HepG2 (cell line): ENCODE results near the gene CFAP46. TPM values are rescaled to one million over a fixed set of nuclear protein-coding genes. Genes with fewer than 3 reads are reported as not detected.

Experiments used
- ATAC-seq: fragments of 200-7000 bp; cut with Tn5 transposase; 3 replicates; pipeline ENCODE4 v1.9.1; 2020; ENCODE audit warnings: mild to moderate bottlenecking, moderate library complexity
- BruUV-seq: library from RNA; stranded (reverse); fragments of 400-500 nt; replicated peaks from 2 replicates; lab custom pipeline; 2021; lab: Mats Ljungman, UMichigan
- CTCF ChIA-PET: fragments of 300-600 bp; formaldehyde crosslinking; extraction: SDS; loops from one replicate; lab custom pipeline; 2021; ENCODE audit warnings: low total read pairs, inconsistent platforms, low intra/inter-chr PET ratio; lab: Yijun Ruan, JAX
- POLR2A ChIA-PET: fragments of 350-600 bp; sonication (Branson Sonifier 250); formaldehyde crosslinking; loops from one replicate; lab custom pipeline; 2020; ENCODE audit warnings: antibody characterized with exemption, inconsistent platforms; lab: Yijun Ruan, JAX
- DNase-seq: peaks from one replicate; pipeline ENCODE4 v3.0.0-alpha.2; 2015; ENCODE audit warnings: low spot score
- FAIRE-seq: peaks from 3 replicates; lab custom pipeline; 2011; peaks lifted over from hg19 to GRCh38; lab: Jason Lieb, UNC
- H2AFZ ChIP-seq: one replicate; pipeline ENCODE4 v1.6.1; 2011; ENCODE audit warnings: low read length, inconsistent platforms
- H3K27ac ChIP-seq: fragments of 300-600 bp; 3 replicates; pipeline ENCODE4 v1.8.0; 2011; ENCODE audit warnings: mixed run types, mild to moderate bottlenecking, mixed read lengths, low read length, inconsistent platforms; ENCODE audit not compliant: insufficient read depth; ENCODE audit errors: extremely low read length
- H3K27me3 ChIP-seq, 2 experiments: fragments of 200-600 bp in 1 of 2; 2 replicates in 1 of 2; 3 replicates in 1 of 2; pipeline versions ENCODE4 v1.6.0 to v1.8.0; 2011; ENCODE audit warnings: low read length in 2 of 2, mild to moderate bottlenecking in 2 of 2, moderate library complexity in 2 of 2, inconsistent platforms in 1 of 2; ENCODE audit not compliant: insufficient read depth in 2 of 2, control insufficient read depth in 1 of 2
- H3K36me3 ChIP-seq, 2 experiments: fragments of 200-600 bp in 1 of 2; replicated peaks in 1 of 2; 2 replicates in 1 of 2; 3 replicates in 1 of 2; pipeline versions ENCODE4 v1.5.1 to v1.8.0; 2011; ENCODE audit warnings: low read length in 2 of 2, inconsistent platforms in 1 of 2; ENCODE audit not compliant: insufficient read depth in 2 of 2, control insufficient read depth in 1 of 2
- H3K4me1 ChIP-seq: 2 replicates; pipeline ENCODE4 v1.5.1; 2012; ENCODE audit warnings: low read length, inconsistent platforms; ENCODE audit not compliant: insufficient read depth
- H3K4me2 ChIP-seq: 2 replicates; pipeline ENCODE4 v1.6.0; 2011; ENCODE audit warnings: low read depth, low read length, inconsistent platforms
- H3K4me3 ChIP-seq, 3 experiments: fragments of 200-600 bp in 1 of 3; sonication (generic), shearing (Covaris generic) in 1 of 3; replicated peaks in 1 of 3; 2 replicates each; pipeline ENCODE4 v1.5.1; 2011 to 2016; ENCODE audit warnings: low read length in 3 of 3, inconsistent platforms in 2 of 3, low read depth in 2 of 3, mild to moderate bottlenecking in 2 of 3, control low read depth in 1 of 3, mixed read lengths in 1 of 3; ENCODE audit not compliant: insufficient read depth in 1 of 3
- H3K79me2 ChIP-seq: one replicate; pipeline ENCODE4 v1.6.1; 2011; ENCODE audit warnings: low read length, inconsistent platforms; ENCODE audit not compliant: insufficient read depth
- H3K9ac ChIP-seq: 2 replicates; pipeline ENCODE4 v1.6.0; 2011; ENCODE audit warnings: mild to moderate bottlenecking, low read depth, low read length, inconsistent platforms; ENCODE audit not compliant: insufficient read depth
- H3K9me3 ChIP-seq: 2 replicates; pipeline ENCODE4 v1.5.1; 2012; ENCODE audit warnings: mild to moderate bottlenecking, low read length
- H4K20me1 ChIP-seq: 2 replicates; pipeline ENCODE4 v1.6.0; 2011; ENCODE audit warnings: inconsistent platforms, mild to moderate bottlenecking, low read length, moderate library complexity; ENCODE audit not compliant: insufficient read depth
- AGO1 ChIP-seq: fragments of 200-400 bp; formaldehyde crosslinking; IDR thresholded peaks from 2 replicates; pipeline ENCODE4 v1.6.1; 2017; ENCODE audit warnings: mild to moderate bottlenecking, low read depth, low read length, moderate library complexity; ENCODE audit not compliant: poor library complexity, severe bottlenecking
- ELF1 ChIP-seq: sonication (generic); formaldehyde crosslinking; IDR thresholded peaks from 2 replicates; pipeline ENCODE4 v1.4.0; 2020; ENCODE audit warnings: missing genetic modification reagents
- GZF1 ChIP-seq: sonication (generic); formaldehyde crosslinking; IDR thresholded peaks from 2 replicates; pipeline ENCODE4 v1.5.1; 2020; ENCODE audit warnings: mild to moderate bottlenecking, missing genetic modification reagents
- LBX2 ChIP-seq: sonication (generic); formaldehyde crosslinking; IDR thresholded peaks from 2 replicates; pipeline ENCODE4 v1.5.0; 2020; ENCODE audit warnings: missing genetic modification reagents, mild to moderate bottlenecking, borderline replicate concordance
- PCBP1 ChIP-seq: fragments of 200-400 bp; formaldehyde crosslinking; IDR thresholded peaks from 2 replicates; pipeline ENCODE4 v1.6.1; 2017; ENCODE audit warnings: mild to moderate bottlenecking, low read depth, low read length, borderline replicate concordance
- ZBTB49 ChIP-seq: sonication (generic); formaldehyde crosslinking; IDR thresholded peaks from 2 replicates; pipeline ENCODE4 v1.4.0; 2020; ENCODE audit warnings: missing genetic modification reagents, borderline replicate concordance
- ZFP90 ChIP-seq: sonication (generic); formaldehyde crosslinking; IDR thresholded peaks from 2 replicates; pipeline ENCODE4 v1.8.0; 2022; ENCODE audit warnings: missing genetic modification reagents, mild to moderate bottlenecking, inconsistent platforms, borderline replicate concordance
- ZIK1 ChIP-seq: sonication (generic); formaldehyde crosslinking; IDR thresholded peaks from 2 replicates; pipeline ENCODE4 v1.5.0; 2020; ENCODE audit warnings: mild to moderate bottlenecking, low read depth, missing genetic modification reagents, borderline replicate concordance
- ZNF207 ChIP-seq: fragments of 450-650 bp; IDR thresholded peaks from 2 replicates; pipeline ENCODE4 v1.6.1; 2016; ENCODE audit warnings: antibody characterized with exemption, borderline replicate concordance
- ZNF350 ChIP-seq: sonication (generic); formaldehyde crosslinking; IDR thresholded peaks from 2 replicates; pipeline ENCODE4 v1.4.0; 2020; ENCODE audit warnings: mild to moderate bottlenecking, low read depth, missing genetic modification reagents, borderline replicate concordance
- ZNF460 ChIP-seq: sonication (generic); formaldehyde crosslinking; IDR thresholded peaks from 2 replicates; pipeline ENCODE4 v1.5.1; 2020; ENCODE audit warnings: missing genetic modification reagents, mild to moderate bottlenecking, borderline replicate concordance
- ZNF639 ChIP-seq: conservative IDR thresholded peaks from 2 replicates; pipeline ENCODE4 v1.6.1; 2018; ENCODE audit warnings: missing genetic modification reagents
- ZNF766 ChIP-seq: sonication (generic); formaldehyde crosslinking; IDR thresholded peaks from 2 replicates; pipeline ENCODE4 v1.5.0; 2020; ENCODE audit warnings: missing genetic modification reagents, borderline replicate concordance
- ZNF776 ChIP-seq: sonication (generic); formaldehyde crosslinking; IDR thresholded peaks from 2 replicates; pipeline ENCODE4 v1.4.0; 2020; ENCODE audit warnings: mild to moderate bottlenecking, missing genetic modification reagents
- ZSCAN25 ChIP-seq: sonication (generic); formaldehyde crosslinking; IDR thresholded peaks from 2 replicates; pipeline ENCODE4 v1.8.0; 2022; ENCODE audit warnings: mild to moderate bottlenecking, missing genetic modification reagents
- WGBS: methylation state at CpG from one replicate; pipeline ENCODE4 v1.1.6; 2017; ENCODE audit warnings: low lambda C conversion rate; 5-methylcytosine and 5-hydroxymethylcytosine counted together
- in situ Hi-C: cut with HindIII; loops from 2 replicates; pipeline ENCODE4 v1.10.0; 2017; ENCODE audit warnings: low pct_unique_long_range_greater_than_20kb; ENCODE audit not compliant: extremely low pct_ligation_motif_present
- intact Hi-C: fragments of 100-400 bp; cut with micrococcal nuclease; formaldehyde crosslinking; loops from one replicate; pipeline ENCODE4 v1.10.0; 2022; ENCODE audit not compliant: unreplicated experiment
- polyA plus RNA-seq, 8 experiments: library from polyadenylated mRNA; depleted of rRNA in 3 of 8; stranded (reverse) in 7 of 8; unstranded in 1 of 8; fragments of >200 nt; fragmentation: Illumina TruSeq in 4 of 8; extraction: Trizol in 4 of 8; gene quantifications; 2 replicates each; pipeline versions ENCODE4 v1.2.1 to v1.2.3, GENCODE V29; 2011 to 2016; ENCODE audit warnings: low read depth in 4 of 8, missing spikeins in 1 of 8, mixed read lengths in 1 of 8; ENCODE audit not compliant: insufficient read depth in 1 of 8
- total RNA-seq, 5 experiments: library from RNA; depleted of rRNA; stranded (reverse); fragments of >200 nt; fragmentation: Illumina TruSeq; extraction: Trizol; gene quantifications; 2 replicates each; pipeline ENCODE4 v1.2.3, GENCODE V29; 2016; ENCODE audit warnings: low read depth in 1 of 5

CFAP46 gene
- total and polyA plus RNA-seq, 2 of the 13 experiments (the other 11 are each of a cell fraction or from before 2014, with no cell fraction given) = 0.24 to 0.84 TPM

GRCh38 chr10:132807621-132808049 is 134.7 kb downstream of the CFAP46 start:
- no peak for FAIRE-seq
- H3K27me3 ChIP-seq = peaks cover 8 to 54% of the 10 kb centered on the region in 2 experiments; a peak in 4 of 5 replicates
- CTCF ChIA-PET = no interaction called here
- no TSS peak for BruUV-seq
- H2AFZ ChIP-seq = no peak overlapping the region
- H3K9me3 ChIP-seq = no peaks in the 10 kb centered on the region
- no peak overlapping the region for H3K9ac ChIP-seq
- POLR2A ChIA-PET = no interaction called here
- in situ Hi-C loops = no loop called here
- no peaks in the 10 kb centered on the region for H3K36me3 ChIP-seq
- ATAC-seq = no peak
- intact Hi-C loops = no loop called here
- H4K20me1 ChIP-seq = no peaks in the 10 kb centered on the region
- H3K4me2 ChIP-seq = no peak overlapping the region
- TF ChIP-seq ZNF639 (CRISPR knock-in tag) (no peak), ZNF776 (no peak)
- H3K4me1 ChIP-seq = no peaks in the 10 kb centered on the region
- H3K27ac ChIP-seq = no peak overlapping the region
- DNase-seq = no peak
- no peaks in the 10 kb centered on the region for H3K79me2 ChIP-seq
- WGBS = no CpG with 5 or more reads among the region's 27 CpGs
- H3K4me3 ChIP-seq = no peak overlapping the region

- Histone ChIP-seq H3K4me2 (no peak overlapping the region), H3K79me2 (no peaks in the 10 kb centered on the region), H3K27ac (no peak overlapping the region), H2AFZ (no peak overlapping the region), H3K27me3 (peaks cover 8 to 58% of the 10 kb centered on the region in 2 experiments; a peak in 4 of 5 replicates), H3K9me3 (no peaks in the 10 kb centered on the region), H3K4me1 (no peaks in the 10 kb centered on the region), H3K36me3 (no peaks in the 10 kb centered on the region), H3K4me3 (no peak overlapping the region), H4K20me1 (no peaks in the 10 kb centered on the region), H3K9ac (no peak overlapping the region)
- in situ Hi-C loops (no loop called here), intact Hi-C loops (no loop called here)
- ChIA-PET CTCF (no interaction called here), POLR2A (no interaction called here)
- BruUV-seq = no TSS peak
- no peak for FAIRE-seq
- DNase-seq = no peak
- ATAC-seq = no peak
- WGBS = 56% methylated on average over 19 of the region's 25 CpGs
- TF ChIP-seq AGO1 (no peak), ZSCAN25 (CRISPR knock-in tag) (no peak), PCBP1 (no peak), ZFP90 (CRISPR knock-in tag) (no peak), ZNF207 (no peak), ZIK1 (CRISPR knock-in tag) (no peak), LBX2 (no peak), ZBTB49 (no peak), ZNF460 (no peak), ELF1 (no peak), GZF1 (CRISPR knock-in tag) (no peak), ZNF350 (no peak), ZNF766 (no peak)
Observed at GRCh38 chr10:132806561-132807003, 135.8 kb downstream of the CFAP46 start.
